ENCODE results near the gene STARD3.

STARD3 gene

DNA sequence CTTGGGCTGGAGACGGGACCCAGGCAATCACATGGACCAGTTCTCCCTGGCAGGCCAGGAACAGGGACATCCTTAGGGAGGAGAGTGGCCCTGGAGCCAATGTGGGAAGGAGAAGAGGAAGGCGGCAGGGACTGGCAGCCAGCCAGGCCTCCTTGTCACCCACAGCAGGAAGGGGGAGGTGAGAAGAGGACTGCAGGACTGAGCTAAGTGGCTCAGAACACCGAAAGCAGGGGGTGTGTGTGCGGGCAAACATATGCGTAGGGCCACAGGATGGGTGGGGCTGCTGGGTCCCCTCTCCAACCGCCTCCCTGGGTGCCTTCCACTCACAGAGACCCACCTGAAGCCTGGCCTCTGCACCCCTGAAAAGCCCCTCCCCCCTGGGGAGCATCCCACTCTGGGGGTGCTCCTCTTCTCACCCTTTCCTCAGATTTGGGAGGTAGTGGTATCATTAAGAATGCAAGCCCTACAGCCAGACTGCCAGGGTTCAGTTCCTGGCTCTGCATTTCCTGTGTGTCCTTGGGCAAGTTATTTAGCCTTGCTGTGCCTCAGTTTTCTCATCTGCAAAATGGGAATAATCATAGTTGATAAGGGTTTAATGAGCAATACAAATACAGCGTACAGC is 39.4 kb downstream of the STARD3 start:
- H3K4me3 ChIP-seq (ENCODE audit: low read length, poor library complexity, severe bottlenecking): no peak overlapping the region
- H2AFZ ChIP-seq (ENCODE audit: low read length): no peak overlapping the region
- H3K79me2 ChIP-seq (ENCODE audit: insufficient read depth, low read length): no peaks in the 10 kb centered on the region
- H3K4me1 ChIP-seq (ENCODE audit: insufficient read depth, low read length, poor library complexity, severe bottlenecking): peaks cover 22% of the 10 kb centered on the region
- no peaks in the 10 kb centered on the region for H3F3A ChIP-seq (ENCODE audit: low read depth)
- no peaks in the 10 kb centered on the region for H3K9me2 ChIP-seq (replicated peaks; ENCODE audit: low read depth, low read length)
- no peaks in the 10 kb centered on the region for H3K9me3 ChIP-seq (ENCODE audit: insufficient read depth, low read depth, low read length)
- no peaks in the 10 kb centered on the region for H4K20me1 ChIP-seq (ENCODE audit: insufficient read depth, low read length, poor library complexity, severe bottlenecking)
- no peaks in the 10 kb centered on the region for H3K27me3 ChIP-seq (ENCODE audit: insufficient read depth, low read length, poor library complexity, severe bottlenecking)
- H3K4me2 ChIP-seq (ENCODE audit: low read depth, low read length, poor library complexity, severe bottlenecking): no peak overlapping the region
- no peaks in the 10 kb centered on the region for H3K36me3 ChIP-seq (ENCODE audit: insufficient read depth, low read length)
- TF ChIP-seq, protein P1, sequence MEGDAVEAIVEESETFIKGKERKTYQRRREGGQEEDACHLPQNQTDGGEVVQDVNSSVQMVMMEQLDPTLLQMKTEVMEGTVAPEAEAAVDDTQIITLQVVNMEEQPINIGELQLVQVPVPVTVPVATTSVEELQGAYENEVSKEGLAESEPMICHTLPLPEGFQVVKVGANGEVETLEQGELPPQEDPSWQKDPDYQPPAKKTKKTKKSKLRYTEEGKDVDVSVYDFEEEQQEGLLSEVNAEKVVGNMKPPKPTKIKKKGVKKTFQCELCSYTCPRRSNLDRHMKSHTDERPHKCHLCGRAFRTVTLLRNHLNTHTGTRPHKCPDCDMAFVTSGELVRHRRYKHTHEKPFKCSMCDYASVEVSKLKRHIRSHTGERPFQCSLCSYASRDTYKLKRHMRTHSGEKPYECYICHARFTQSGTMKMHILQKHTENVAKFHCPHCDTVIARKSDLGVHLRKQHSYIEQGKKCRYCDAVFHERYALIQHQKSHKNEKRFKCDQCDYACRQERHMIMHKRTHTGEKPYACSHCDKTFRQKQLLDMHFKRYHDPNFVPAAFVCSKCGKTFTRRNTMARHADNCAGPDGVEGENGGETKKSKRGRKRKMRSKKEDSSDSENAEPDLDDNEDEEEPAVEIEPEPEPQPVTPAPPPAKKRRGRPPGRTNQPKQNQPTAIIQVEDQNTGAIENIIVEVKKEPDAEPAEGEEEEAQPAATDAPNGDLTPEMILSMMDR (conservative IDR thresholded peaks at IDR 0.05; ENCODE audit: low read length): no peak
- TF ChIP-seq EZH2phosphoT487 (IDR thresholded peaks at IDR 0.05; ENCODE audit: borderline replicate concordance): no peak
- H3K9ac ChIP-seq (ENCODE audit: low read depth, low read length, poor library complexity, severe bottlenecking): no peak overlapping the region

DNA sequence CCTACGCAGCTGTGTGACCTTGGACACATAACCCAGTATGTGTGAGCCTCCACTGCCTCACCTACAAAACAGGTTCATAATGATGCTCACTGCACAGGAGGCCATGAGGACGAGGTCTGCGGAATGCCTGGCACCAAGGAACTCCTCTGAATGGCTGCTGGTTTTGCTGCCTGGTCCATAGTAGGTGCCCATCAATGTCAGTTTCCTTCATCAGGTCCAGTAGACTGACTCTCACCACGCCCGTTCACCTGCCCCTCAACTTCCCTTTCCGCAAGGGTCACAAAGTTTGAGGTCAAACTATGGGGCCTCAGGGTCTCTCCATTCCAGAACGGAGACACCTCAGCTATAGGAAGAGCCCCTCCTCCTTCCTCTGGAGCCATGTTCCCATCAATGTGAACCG is 40.1 kb downstream of the STARD3 start:
- no peak overlapping the region for H3K9ac ChIP-seq (ENCODE audit: low read depth, low read length, poor library complexity, severe bottlenecking)
- no peaks in the 10 kb centered on the region for H3K79me2 ChIP-seq (ENCODE audit: insufficient read depth, low read length)
- H3K27me3 ChIP-seq (ENCODE audit: insufficient read depth, low read length, poor library complexity, severe bottlenecking): no peaks in the 10 kb centered on the region
- no peak for TF ChIP-seq EZH2phosphoT487 (IDR thresholded peaks at IDR 0.05; ENCODE audit: borderline replicate concordance)
- TF ChIP-seq, protein P1 (conservative IDR thresholded peaks at IDR 0.05; ENCODE audit: low read length): no peak
- H3K36me3 ChIP-seq (ENCODE audit: insufficient read depth, low read length): no peaks in the 10 kb centered on the region
- no peaks in the 10 kb centered on the region for H3K9me2 ChIP-seq (replicated peaks; ENCODE audit: low read depth, low read length)
- H3F3A ChIP-seq (ENCODE audit: low read depth): no peaks in the 10 kb centered on the region
- H2AFZ ChIP-seq (ENCODE audit: low read length): no peak overlapping the region
- H3K4me2 ChIP-seq (ENCODE audit: low read depth, low read length, poor library complexity, severe bottlenecking): no peak overlapping the region
- peaks cover 22% of the 10 kb centered on the region for H3K4me1 ChIP-seq (ENCODE audit: insufficient read depth, low read length, poor library complexity, severe bottlenecking)
- H3K4me3 ChIP-seq (ENCODE audit: low read length, poor library complexity, severe bottlenecking): no peak overlapping the region
- H3K9me3 ChIP-seq (ENCODE audit: insufficient read depth, low read depth, low read length): no peaks in the 10 kb centered on the region
- H4K20me1 ChIP-seq (ENCODE audit: insufficient read depth, low read length, poor library complexity, severe bottlenecking): no peaks in the 10 kb centered on the region

DNA sequence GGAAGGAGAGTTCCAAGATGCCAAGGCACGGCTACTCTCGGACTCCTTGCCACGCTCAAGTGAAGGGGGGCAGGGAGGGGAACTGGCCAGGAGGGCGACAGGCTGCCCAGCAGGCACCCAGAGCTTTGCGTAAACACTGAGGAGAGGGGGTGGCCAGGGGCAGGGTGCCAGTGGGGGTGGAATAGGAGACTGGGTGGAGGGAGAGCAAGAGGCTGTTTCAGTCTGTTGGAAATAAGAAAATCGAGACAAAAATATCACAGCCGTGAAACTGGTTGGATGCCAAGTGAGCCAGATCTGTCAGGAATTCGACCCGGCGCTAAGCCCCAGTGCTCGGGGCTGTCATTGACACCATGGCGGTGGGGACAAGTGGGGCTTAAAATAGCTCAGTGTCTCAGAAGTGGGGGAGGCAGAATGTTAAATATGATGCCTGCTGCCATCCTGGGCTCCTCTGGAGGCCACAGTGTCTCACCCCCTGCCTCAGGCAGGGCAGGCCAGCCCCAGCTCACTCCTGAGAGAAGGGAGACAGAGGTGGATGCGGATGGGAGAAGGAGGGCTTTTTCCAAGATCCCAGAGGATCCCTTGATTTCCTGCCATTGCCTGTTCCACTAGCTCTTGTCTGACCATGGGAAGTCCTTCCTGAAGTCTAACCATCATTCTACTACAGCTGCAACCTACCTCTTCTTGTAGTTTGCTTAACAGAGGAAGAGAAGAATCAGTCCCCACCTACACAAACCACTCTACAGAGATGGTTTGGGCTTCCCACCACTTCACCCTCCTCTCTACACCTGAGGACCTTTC is 40.8 kb downstream of the STARD3 start:
- no peak overlapping the region for H3K9ac ChIP-seq (ENCODE audit: low read depth, low read length, poor library complexity, severe bottlenecking)
- no peaks in the 10 kb centered on the region for H3K36me3 ChIP-seq (ENCODE audit: insufficient read depth, low read length)
- H4K20me1 ChIP-seq (ENCODE audit: insufficient read depth, low read length, poor library complexity, severe bottlenecking): no peaks in the 10 kb centered on the region
- H3K9me3 ChIP-seq (ENCODE audit: insufficient read depth, low read depth, low read length): no peaks in the 10 kb centered on the region
- H3K4me3 ChIP-seq (ENCODE audit: low read length, poor library complexity, severe bottlenecking): no peak overlapping the region
- H3F3A ChIP-seq (ENCODE audit: low read depth): no peaks in the 10 kb centered on the region
- H3K4me1 ChIP-seq (ENCODE audit: insufficient read depth, low read length, poor library complexity, severe bottlenecking): peaks cover 22% of the 10 kb centered on the region
- H3K79me2 ChIP-seq (ENCODE audit: insufficient read depth, low read length): no peaks in the 10 kb centered on the region
- TF ChIP-seq EZH2phosphoT487 (IDR thresholded peaks at IDR 0.05; ENCODE audit: borderline replicate concordance): no peak
- TF ChIP-seq, protein P1 (conservative IDR thresholded peaks at IDR 0.05; ENCODE audit: low read length): no peak
- no peak overlapping the region for H2AFZ ChIP-seq (ENCODE audit: low read length)
- no peaks in the 10 kb centered on the region for H3K27me3 ChIP-seq (ENCODE audit: insufficient read depth, low read length, poor library complexity, severe bottlenecking)
- no peak overlapping the region for H3K4me2 ChIP-seq (ENCODE audit: low read depth, low read length, poor library complexity, severe bottlenecking)
- H3K9me2 ChIP-seq (replicated peaks; ENCODE audit: low read depth, low read length): no peaks in the 10 kb centered on the region
